ENCODE measurements around the gene PATE3.

PATE3 gene, protein sequence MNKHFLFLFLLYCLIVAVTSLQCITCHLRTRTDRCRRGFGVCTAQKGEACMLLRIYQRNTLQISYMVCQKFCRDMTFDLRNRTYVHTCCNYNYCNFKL

DNA sequence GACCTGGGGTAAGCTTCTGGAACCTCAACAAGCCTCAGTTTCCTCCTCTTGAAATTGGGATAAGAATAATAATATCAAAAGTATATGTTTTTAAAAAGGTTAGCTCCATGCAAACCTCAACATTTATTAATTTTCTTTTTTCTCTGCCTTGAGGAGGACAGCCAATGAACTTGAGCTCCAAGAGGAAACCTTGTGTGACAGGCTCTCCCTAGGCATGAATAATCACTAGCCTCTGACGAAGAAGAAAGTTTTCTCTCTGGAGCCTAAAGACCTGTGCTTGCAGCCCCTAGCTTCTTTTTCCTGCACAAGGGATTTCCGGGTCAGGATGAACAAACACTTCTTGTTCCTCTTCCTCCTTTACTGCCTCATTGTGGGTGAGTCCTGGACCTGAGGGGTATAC lies at the start of gene PATE3:
Gene PATE3 (plus strand): TSS at position 301 of the 400 bp plus-strand sequence. CDS start 25 bp downstream, at position 326.
- no peak for DNase-seq

DNA sequence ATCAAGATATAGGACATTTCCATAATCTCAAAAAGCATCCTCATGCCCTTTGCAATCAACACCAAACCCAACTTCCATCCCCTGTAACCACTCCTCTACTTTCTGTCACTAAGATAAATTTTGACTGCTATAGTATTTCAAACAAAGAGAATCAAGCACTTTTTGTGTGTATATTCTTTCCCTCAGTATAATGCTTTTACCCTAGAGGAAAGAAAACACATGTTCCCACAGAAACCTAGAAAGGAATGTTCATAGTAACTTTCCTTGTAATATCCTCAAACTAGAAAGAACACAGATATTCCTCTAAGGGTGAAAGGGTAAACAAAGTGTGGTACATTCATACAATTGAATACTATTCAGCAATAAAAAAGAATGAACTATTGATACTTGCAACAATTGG lies 47.3 kb upstream of the PATE3 start:
- DNase-seq = no peak

DNA sequence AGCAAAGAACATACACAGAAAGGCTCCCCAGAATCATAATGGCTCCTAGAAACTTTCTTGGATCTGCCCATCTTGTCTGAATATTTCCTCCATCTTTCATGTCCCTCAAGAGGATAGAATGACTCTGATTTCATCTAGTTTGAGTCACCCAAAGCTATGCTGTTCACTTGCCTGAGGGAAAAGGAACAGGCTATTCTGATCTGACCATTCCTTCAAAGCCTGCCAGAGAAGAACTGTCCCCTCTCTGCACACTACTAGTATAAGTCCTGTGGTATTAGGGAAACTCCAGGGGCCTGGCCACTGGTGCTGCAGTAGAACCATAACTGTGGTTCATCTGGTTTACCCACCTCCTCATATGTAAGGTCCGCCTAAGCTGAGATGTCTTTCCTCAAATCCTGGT lies 44.2 kb upstream of the PATE3 start:
- no peak for DNase-seq

DNA sequence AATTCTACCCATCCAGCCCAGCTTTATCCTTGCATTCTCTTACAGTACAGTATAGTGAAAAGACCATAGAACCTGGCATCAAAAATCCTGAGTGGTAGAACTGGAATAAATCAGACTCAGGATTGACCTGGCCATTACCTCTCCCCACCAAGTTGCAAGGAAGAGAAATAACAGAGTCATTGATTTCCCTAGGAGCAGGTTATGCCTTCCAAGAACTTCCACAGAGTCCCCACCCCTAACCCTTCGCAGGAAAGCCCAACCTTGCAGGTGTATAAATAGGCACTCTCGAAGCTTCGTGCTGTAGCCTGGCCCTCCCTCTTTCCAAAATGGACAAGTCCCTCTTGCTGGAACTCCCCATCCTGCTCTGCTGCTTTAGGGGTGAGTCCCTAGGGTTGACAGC lies 41.9 kb upstream of the PATE3 start, which contains the start of gene PATE1:
Gene PATE1 (plus strand): TSS at position 301 of the 400 bp plus-strand sequence. CDS start 26 bp downstream, at position 327.
- no peak for DNase-seq

DNA sequence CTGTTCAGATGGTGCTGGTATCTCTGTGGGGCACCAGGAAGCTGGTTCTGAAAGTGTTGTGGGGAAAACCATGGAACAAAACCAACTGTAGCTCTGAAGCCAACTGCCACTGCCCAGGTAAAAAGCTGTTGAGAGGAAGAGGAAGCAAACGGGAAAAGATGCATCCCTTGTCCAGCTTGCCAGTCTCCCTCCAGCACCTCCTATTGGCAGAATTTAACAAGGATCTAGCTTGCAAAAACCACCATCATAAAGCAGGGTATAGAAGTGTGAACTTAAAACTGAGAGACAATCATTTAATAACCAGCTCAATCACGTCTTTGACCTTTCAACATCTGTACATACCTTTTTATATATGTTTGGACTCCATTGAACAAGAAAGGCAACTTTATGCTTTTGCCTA lies 37.3 kb upstream of the PATE3 start:
- peak; percentile 15 for DNase-seq

DNA sequence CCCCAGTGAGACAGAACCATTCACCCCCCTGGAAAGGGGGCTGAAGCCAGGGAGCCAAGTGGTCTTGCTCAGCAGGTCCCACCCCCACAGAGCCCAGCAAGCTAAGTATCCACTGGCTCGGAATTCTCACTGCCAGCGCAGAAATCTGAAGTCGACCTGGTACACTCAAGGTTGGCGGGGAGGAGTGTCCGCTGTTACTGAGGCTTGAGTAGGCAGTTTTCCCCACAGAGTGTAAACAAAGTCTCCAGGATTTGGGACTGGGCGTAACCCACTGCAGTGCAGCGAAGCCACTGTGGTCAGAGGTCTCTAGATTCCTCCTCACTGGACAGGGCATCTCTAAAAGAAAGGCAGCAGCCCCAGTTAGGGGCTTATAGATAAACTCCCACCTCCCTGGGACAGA lies 31.9 kb upstream of the PATE3 start:
- no peak for DNase-seq

DNA sequence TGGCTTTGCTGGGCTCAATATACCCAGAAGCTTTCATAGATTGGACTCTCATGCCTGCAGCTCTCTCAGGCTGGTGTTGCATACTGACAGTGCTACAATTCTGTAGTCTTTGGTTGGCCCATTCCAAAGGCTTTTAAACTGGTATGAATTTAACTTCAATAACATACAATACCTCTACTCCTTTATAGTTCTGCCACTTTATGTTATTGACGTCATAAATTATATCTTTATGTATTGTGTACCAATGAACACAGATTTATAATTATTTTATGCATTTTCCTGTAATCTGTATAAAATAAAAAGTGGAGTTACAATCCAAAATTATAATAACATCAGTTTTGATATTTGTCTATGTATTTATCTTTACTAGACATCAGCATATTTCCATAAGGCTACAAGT lies 25.5 kb upstream of the PATE3 start:
- DNase-seq = no peak

DNA sequence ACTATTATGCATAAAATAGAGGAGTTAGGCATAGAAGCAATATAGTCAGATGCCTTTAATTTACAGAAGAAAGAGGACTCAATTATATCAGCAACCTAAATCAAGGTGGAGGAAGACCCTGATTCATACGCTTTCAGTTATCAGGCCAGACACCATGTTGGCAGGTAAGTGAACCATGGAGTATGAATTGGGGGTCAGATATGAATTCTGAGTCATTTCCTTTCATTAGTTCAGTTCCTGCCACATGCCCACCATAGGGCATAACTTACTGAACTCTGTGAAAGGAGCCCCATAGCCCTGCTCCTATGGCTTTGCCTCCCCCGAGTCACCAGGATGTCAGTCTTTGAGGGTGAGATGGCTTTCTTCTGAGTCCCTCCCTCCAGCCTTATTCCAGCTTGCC lies 24.4 kb upstream of the PATE3 start:
- no peak for DNase-seq

DNA sequence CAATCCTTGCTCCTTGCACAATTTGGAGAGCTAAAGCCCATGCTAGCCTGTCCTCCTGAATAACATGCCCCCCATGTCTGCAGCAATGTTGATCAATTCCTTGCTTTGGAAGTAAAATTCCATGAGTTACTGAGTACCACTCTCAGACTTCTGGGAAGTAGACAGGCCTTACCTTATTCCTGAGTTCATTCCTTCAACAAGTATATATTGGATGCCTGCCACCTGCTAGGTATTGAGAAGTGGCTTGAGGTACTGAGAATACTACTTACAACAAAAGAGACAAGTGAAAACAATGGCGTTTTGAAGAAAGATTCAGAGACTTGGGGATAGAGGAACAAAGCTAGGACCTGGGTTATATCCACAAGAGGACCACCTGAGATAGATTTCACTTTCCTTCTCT lies 21.7 kb upstream of the PATE3 start:
- DNase-seq = no peak

DNA sequence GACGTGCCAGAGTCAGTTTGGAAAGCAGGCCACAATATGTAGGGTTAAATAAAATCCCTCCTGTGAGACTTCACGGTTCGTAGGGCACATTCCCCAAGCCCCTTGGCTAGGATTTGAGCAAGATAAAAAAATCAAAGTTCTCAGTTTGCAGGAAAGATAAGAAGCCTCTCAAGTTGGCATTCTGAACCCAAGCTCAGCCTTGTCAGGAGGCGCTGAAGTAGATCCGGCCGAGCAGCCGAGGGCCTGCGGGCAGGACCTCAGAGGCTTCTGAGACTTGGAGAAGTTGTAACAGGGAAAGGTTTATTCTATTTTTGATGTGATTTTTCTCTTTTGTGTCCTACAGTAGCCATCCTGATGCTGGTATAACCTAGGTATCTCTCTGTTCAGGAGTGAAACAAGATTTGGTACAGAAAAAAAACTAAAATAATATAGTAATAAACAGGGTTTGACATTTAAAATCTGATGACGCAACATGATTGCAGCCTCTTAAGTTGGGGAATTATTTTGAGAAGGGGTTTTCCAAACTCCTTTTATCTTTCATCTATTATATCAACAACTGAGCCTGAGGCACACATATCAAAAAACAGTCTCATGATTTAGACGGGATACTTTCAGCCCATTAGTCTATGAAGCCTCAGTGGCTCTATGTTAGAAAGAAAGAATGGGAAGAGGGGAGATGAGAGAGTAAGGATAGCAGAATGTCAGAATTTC lies 19.4 kb upstream of the PATE3 start:
- no peak for DNase-seq

DNA sequence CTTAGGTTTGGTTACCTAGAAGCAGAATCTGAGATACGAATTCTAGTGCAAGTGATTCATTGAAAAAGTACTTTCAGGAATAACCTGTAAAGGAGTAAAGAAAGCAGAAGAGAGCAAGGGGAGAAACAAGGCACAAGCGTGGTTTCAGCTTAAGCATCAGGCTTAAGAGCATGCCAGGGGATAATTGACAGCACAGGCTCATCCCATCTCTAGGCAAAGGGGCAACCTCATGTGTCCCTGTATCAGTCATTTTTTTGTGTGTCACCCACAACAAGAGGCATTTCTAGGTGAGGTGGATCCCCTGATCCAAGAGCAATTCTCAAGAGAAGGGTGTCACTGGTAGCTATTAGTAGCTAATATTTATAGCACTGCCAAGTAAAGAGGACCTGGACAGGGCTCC lies 17.3 kb upstream of the PATE3 start:
- DNase-seq = no peak

DNA sequence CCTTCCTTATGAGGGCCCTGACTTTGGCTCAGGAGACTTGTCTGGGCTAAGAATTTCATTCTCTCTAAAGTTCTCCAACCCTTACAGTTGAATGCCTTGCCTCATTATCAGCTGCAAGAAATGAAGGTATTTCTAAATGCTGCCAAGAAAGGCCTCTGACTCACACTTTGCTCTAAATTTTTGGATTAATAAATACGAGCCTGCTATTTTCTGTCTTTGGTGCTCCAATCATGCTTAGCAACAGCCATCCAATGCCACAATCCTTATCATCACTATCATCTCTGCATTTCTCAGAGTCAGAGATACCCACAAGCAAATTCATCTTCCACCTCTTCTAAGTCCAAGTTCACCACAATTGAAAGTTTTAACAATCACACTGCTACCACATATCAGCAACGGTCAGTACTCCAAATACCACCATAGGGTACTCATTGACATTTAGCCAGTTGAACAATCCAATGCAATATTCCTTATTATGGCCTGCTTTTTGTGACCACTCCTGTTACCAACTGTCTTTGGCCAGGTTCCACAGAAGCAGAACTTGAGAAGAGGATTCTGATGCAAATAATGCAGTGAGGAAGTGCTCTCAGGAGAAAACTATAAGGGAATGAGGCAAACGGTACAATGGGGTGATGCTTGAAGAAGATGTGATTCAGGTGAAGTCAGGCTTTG lies 15.0 kb upstream of the PATE3 start:
- no peak for DNase-seq

DNA sequence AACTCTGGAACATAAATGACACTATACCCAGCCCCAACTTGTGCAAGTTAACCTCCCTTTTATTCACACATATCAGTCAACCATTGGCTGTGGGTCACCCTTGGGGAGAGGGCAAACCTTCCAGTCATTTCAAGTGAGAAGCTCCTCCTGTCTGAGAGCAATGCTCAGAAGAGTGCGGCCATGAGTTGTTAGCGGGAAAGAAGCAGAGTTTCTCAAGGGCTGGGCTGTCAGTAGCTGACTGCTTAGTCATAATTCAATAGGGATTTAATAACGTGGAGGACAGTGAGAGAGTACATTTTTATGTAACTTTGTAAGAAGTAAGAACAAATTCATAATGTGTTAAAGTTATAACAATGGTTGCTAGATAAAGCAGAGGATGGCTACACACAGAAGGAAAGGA lies 14.4 kb upstream of the PATE3 start:
- no peak for DNase-seq

DNA sequence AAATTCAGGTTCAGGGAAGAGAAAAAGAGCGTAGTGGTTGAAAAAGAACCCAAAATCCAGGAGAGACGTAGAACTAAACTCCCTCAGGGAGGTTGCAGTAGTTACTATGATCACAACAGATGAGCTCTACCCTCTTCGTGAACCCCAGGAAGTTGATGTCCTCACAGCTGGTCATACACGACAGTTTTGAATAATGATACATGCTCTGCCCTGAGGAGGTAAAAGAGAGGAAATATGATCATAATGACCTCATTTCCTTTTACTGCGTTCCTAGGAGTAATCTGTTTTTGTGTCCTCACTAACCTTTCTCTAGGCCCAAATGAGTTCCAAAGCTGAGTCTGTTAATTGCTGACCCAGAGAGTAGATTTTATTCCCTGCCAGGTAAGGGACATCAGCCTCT lies 10.6 kb upstream of the PATE3 start:
- DNase-seq = peak; percentile 44

DNA sequence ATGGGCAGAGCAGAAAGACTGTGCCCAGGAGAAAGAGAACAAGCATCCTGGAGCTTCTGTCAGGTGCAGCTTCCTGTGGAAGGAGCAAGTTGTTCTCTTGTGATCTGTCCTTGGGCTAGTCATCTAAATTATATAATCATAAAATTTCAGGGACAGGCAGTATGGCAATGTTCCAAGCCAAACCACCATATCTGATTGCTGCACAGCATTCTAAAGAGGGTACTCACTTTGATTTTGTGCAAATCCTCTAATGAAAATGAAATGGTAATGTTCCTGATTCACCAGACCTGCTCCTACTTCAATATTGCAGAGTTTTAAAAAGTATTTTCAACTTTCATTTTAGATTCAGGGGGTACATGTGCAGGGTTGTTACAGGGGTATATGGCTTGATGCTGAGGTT lies 9.2 kb upstream of the PATE3 start, which contains the start of gene PATE2:
Gene PATE2 (minus strand): TSS at position 101 of the 400 bp plus-strand sequence. CDS start 55 bp downstream, at position 46.
- no peak for DNase-seq

DNA sequence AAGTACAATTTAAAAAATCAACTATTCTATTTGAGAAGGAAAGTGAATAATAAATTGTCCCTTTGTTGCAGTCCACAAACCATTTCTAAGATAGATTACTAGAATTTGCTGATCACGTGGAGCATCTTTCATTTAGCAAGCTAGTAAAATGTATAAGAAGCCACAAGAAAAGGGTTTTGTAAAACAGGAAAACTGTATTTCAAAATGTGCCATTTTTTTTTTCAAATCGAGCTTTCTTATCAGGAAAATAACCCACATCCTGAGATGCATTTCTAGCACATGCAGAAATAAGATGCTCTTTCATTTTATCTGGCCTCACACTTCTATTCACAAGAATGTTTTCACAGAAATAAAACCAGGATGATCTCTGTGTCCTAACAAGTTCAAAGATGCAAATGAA lies 3.2 kb upstream of the PATE3 start:
- DNase-seq = no peak

DNA sequence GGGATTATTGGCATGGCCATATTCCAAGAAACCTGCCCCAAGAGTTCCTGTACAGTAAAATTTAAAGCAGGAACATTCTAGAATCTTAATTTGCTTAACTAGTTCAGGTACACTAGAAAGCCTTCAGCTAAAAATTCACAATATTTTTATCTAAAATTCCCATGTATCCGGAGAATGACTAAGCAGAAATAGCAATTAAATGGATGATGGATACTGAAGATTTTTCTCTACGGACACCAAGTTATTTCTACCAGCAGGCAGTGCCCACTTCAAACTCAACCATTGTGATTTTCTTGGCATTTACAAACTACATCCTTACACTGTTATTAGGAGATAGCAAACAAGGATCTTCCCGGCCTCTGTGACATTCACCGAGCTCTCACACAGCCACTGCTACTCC lies 2.9 kb downstream of the PATE3 start:
- DNase-seq = no peak

DNA sequence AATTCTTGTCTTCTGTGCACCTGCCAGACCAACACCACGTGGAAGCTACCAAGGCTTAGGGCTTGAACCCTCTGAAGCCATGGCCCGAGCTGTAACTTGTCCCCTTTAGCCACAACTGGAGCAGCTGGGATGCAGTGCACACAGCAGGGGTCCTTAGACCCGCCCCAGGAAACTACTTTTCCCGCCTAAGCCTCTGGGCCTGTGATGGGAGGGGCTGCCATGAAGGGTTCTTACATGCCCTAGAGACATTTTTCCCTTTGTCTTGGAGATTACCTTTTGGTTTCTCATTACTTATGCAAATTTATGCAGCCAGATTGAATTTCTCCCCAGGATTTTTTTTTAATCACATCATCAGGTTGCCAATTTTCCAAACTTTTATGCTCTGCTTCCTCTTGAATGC lies 9.7 kb downstream of the PATE3 start:
- no peak for DNase-seq

DNA sequence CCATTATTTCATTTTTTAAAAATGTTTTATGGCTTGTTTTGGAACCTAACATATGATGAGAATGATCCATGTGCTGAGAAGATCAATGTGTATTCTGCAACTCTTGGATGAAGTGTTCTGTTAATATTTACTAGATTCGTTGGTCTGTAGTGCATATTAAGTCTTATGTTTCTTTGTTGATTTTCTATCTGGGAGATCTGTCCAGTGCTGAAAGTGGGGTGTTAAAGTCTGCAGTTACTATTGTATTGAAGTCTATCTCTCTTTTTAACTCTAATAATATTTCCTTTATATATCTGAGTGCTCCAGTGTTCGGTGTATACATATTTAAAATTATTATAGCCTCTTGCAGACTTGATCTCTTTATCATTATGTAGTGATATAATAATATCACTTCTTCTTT lies 11.9 kb downstream of the PATE3 start:
- no peak for DNase-seq

DNA sequence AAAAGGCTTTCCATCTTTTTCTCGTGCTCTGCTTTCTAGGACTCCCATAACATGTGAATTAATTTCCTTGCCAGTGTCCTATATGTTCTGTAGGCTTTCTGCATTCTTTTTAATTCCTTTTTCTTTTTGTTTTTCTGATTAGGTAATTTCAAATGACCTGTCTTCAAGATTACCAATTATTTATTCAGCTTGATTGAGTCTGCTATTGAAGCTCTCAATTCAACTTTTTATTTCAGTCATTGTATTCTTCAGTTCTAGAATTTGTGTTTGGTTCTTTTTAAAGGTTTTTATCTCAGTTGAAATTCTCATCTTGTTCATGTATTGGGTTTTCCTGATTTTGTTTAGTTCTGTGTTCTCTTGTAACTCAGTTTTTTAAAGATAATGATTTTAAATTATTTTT lies 14.5 kb downstream of the PATE3 start:
- no peak for DNase-seq

DNA sequence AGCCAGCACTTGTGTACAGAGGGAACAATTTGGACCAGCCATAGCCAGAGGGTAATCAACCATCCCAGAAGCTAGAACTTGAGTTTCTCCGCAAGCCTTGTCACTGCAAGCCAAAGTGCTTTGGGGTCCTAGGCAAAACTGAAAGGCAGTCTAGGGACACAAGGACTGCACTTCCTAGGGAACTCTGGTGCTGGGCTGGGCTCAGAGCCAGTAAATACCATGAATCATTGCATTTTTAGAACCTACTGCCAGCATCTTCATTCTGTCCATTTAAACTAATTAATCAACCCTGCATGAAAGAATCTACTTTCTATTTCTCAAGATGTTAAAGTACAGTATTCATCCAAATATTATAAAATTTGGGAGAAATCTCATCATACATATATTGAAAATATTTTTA lies 20.0 kb downstream of the PATE3 start:
- no peak for DNase-seq

DNA sequence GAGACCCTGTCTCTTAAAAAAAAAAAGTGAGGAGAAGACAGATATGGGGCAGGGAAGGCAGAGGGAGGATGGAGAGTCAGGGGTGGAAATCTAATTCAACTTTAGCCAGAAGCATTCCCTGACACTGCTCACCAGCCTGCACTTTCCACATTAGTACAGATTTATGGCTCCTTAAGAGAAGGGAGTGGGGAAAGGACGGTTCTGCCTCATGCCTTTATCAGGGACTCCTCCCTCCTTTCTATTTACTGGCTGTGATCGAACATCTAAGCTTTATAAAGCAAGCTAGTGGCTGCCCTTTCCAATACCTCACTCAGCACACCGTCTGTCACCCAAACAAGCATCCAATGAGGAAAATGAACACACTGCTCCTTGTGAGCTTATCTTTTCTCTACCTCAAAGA lies 45.1 kb downstream of the PATE3 start, which contains the start of gene PATE4:
Gene PATE4 (plus strand): TSS at position 301 of the 400 bp plus-strand sequence. CDS start 44 bp downstream, at position 345.
- no peak for DNase-seq

DNA sequence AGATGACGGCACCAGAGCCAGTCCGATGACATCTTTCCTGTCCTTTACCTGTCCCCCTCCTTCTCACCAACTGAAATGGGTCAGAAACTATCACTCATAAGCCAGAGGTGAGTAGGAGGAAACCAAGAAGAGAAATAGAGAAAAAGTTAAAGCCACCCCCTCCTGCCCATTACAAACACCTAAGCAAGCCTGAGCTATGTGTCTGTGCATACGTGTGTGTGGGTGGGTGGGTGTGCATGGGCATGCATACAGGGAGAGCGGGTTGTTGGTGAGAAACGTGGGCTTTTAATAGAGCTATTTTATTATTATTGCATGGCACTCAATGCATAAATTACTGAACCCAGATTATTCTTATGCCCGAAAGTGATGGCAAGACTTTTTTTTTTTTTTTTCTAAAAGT lies 47.8 kb downstream of the PATE3 start:
- DNase-seq = no peak

Measured in DMS53 (cell line).